Cerebellar nuclear complex (tissue), 1 donor: ENCODE data around the gene EVL.

Source experiments
- DNase-seq, 2 experiments: peaks; one replicate each; lab custom pipeline; 2025; lab: John Stamatoyannopoulos, UW

Gene EVL

GRCh38 chr14:100065942-100066574, 836 bp downstream of the EVL start:
- no peak for DNase-seq

GRCh38 chr14:100066962-100067361, 1.7 kb downstream of the EVL start:
- DNase-seq = no peak

GRCh38 chr14:100067481-100067880, 2.3 kb downstream of the EVL start:
- DNase-seq = no peak

- no peak for DNase-seq
Measured at GRCh38 chr14:100067971-100068959, 3.0 kb downstream of the EVL start.

- DNase-seq = no peak
Measured at GRCh38 chr14:100069161-100069800, 4.1 kb downstream of the EVL start.

GRCh38 chr14:100070310-100070709, 5.1 kb downstream of the EVL start:
- DNase-seq = no peak

GRCh38 chr14:100071545-100071944, 6.3 kb downstream of the EVL start:
- no peak for DNase-seq

GRCh38 chr14:100072783-100073346, 7.6 kb downstream of the EVL start:
- no peak for DNase-seq

GRCh38 chr14:100073576-100074430, 8.6 kb downstream of the EVL start:
- no peak for DNase-seq

- no peak for DNase-seq
Measured at GRCh38 chr14:100074431-100075100, 9.3 kb downstream of the EVL start.

GRCh38 chr14:100075681-100076080, 10.5 kb downstream of the EVL start:
- no peak for DNase-seq

- DNase-seq = no peak
Measured at GRCh38 chr14:100076133-100076532, 10.9 kb downstream of the EVL start.

- DNase-seq = no peak
Measured at GRCh38 chr14:100076606-100077005, 11.4 kb downstream of the EVL start.

GRCh38 chr14:100077441-100077840, 12.2 kb downstream of the EVL start:
- DNase-seq = no peak

GRCh38 chr14:100078216-100078803, 13.1 kb downstream of the EVL start:
- no peak for DNase-seq

- DNase-seq = peak in 1 of 2 experiments; percentile 42
Measured at GRCh38 chr14:100078997-100079725, 13.9 kb downstream of the EVL start.

- no peak for DNase-seq
Measured at GRCh38 chr14:100079726-100080005, 14.4 kb downstream of the EVL start.

- no peak for DNase-seq
Measured at GRCh38 chr14:100080206-100080605, 15.0 kb downstream of the EVL start.

GRCh38 chr14:100081997-100082625, 16.9 kb downstream of the EVL start:
- no peak for DNase-seq
